SK-N-SH treated with all-trans-retinoic acid at 6 μM for 48 hours (cell line): ENCODE data around the gene CDKN2B.
A peak's percentile ranks its signal among the peaks of the same experiment; 100 is the strongest.

Experiments used
- ATAC-seq: fragments of 200-7000 bp; cut with Tn5 transposase; 3 replicates; pipeline ENCODE4 v1.9.1; 2020; ENCODE audit warnings: mild to moderate bottlenecking, moderate library complexity
- ARNTL ChIP-seq: fragments of 450-650 bp; formaldehyde crosslinking; IDR thresholded peaks from 2 replicates; pipeline ENCODE4 v1.5.0; 2020; ENCODE audit warnings: low read depth, mild to moderate bottlenecking, moderate library complexity, borderline replicate concordance
- BACH2 ChIP-seq: fragments of 250-450 bp; sonication (Bioruptor Pico); IDR thresholded peaks from 2 replicates; pipeline ENCODE4 v1.9.0; 2021; ENCODE audit warnings: mild to moderate bottlenecking, borderline replicate concordance
- CSDC2 ChIP-seq: fragments of 250-450 bp; sonication (Bioruptor Pico); IDR thresholded peaks from 2 replicates; pipeline ENCODE4 v1.5.0; 2020; ENCODE audit warnings: mild to moderate bottlenecking, moderate library complexity
- ESRRG ChIP-seq: fragments of 250-450 bp; sonication (Bioruptor Pico); IDR thresholded peaks from 2 replicates; pipeline ENCODE4 v1.6.1; 2021; ENCODE audit warnings: mild to moderate bottlenecking
- GLIS3 ChIP-seq: fragments of 250-450 bp; sonication (Bioruptor Pico); IDR thresholded peaks from 2 replicates; pipeline ENCODE4 v1.5.0; 2020; ENCODE audit warnings: mild to moderate bottlenecking, moderate library complexity
- ISL1 ChIP-seq: fragments of 250-450 bp; sonication (Bioruptor Pico); IDR thresholded peaks from 2 replicates; pipeline ENCODE4 v2.1.2; 2022; ENCODE audit warnings: mild to moderate bottlenecking, moderate library complexity
- OSR1 ChIP-seq: fragments of 250-450 bp; sonication (Bioruptor Pico); IDR thresholded peaks from 2 replicates; pipeline ENCODE4 v1.8.0; 2022; ENCODE audit warnings: moderate library complexity, mild to moderate bottlenecking, inconsistent platforms
- PPARA ChIP-seq: fragments of 250-450 bp; sonication (Bioruptor Pico); IDR thresholded peaks from 2 replicates; pipeline ENCODE4 v1.5.0; 2020; ENCODE audit warnings: mild to moderate bottlenecking, borderline replicate concordance
- RARB ChIP-seq: fragments of 250-450 bp; sonication (Bioruptor Pico); IDR thresholded peaks from 2 replicates; pipeline ENCODE4 v1.8.0; 2021; ENCODE audit warnings: mild to moderate bottlenecking, moderate library complexity
- SNAI2 ChIP-seq: fragments of 250-450 bp; sonication (Bioruptor Pico); IDR thresholded peaks from 2 replicates; pipeline ENCODE4 v1.5.0; 2020; ENCODE audit warnings: mild to moderate bottlenecking, moderate library complexity
- TCF4 ChIP-seq: fragments of 250-450 bp; sonication (Bioruptor Pico); IDR thresholded peaks from 2 replicates; pipeline ENCODE4 v1.8.0; 2021; ENCODE audit warnings: mild to moderate bottlenecking, moderate library complexity, borderline replicate concordance
- TOX ChIP-seq: fragments of 250-450 bp; sonication (Bioruptor Pico); IDR thresholded peaks from 2 replicates; pipeline ENCODE4 v1.8.0; 2021; ENCODE audit warnings: mild to moderate bottlenecking, moderate library complexity, borderline replicate concordance
- ZC3H10 ChIP-seq: fragments of 250-450 bp; sonication (Bioruptor Pico); IDR thresholded peaks from 2 replicates; pipeline ENCODE4 v1.5.1; 2021; ENCODE audit warnings: mild to moderate bottlenecking, moderate library complexity
- ZFP3 ChIP-seq: fragments of 250-450 bp; sonication (Bioruptor Pico); IDR thresholded peaks from 2 replicates; pipeline ENCODE4 v1.5.0; 2020; ENCODE audit warnings: mild to moderate bottlenecking, moderate library complexity
- ZFP30 ChIP-seq: fragments of 450-650 bp; formaldehyde crosslinking; IDR thresholded peaks from 2 replicates; pipeline ENCODE4 v1.5.0; 2022; ENCODE audit warnings: mild to moderate bottlenecking, moderate library complexity
- ZNF565 ChIP-seq: fragments of 450-650 bp; formaldehyde crosslinking; conservative IDR thresholded peaks from 2 replicates; pipeline ENCODE4 v1.5.0; 2020; ENCODE audit warnings: low read depth, mild to moderate bottlenecking, moderate library complexity
- ZNF70 ChIP-seq: fragments of 450-650 bp; formaldehyde crosslinking; IDR thresholded peaks from 2 replicates; pipeline ENCODE4 v1.5.0; 2020; ENCODE audit warnings: mild to moderate bottlenecking, moderate library complexity
- ZNF8 ChIP-seq: fragments of 450-650 bp; formaldehyde crosslinking; IDR thresholded peaks from 2 replicates; pipeline ENCODE4 v1.5.0; 2020; ENCODE audit warnings: mild to moderate bottlenecking, moderate library complexity
- TF ChIP-seq, protein P1 (sequence below): fragments of 250-450 bp; sonication (Bioruptor Pico); IDR thresholded peaks from 2 replicates; pipeline ENCODE4 v1.5.1; 2020; ENCODE audit warnings: low read depth, mild to moderate bottlenecking, moderate library complexity
- TF ChIP-seq, protein P2 (sequence below): fragments of 250-450 bp; sonication (Bioruptor Pico); IDR thresholded peaks from 2 replicates; pipeline ENCODE4 v1.5.0; 2020; ENCODE audit warnings: mild to moderate bottlenecking, moderate library complexity
- TF ChIP-seq, protein P3 (sequence below): fragments of 250-450 bp; sonication (Bioruptor Pico); IDR thresholded peaks from 2 replicates; pipeline ENCODE4 v1.5.1; 2021; ENCODE audit warnings: mild to moderate bottlenecking, moderate library complexity
- TF ChIP-seq, protein P4 (sequence below): fragments of 250-450 bp; sonication (Bioruptor Pico); IDR thresholded peaks from 2 replicates; pipeline ENCODE4 v1.8.0; 2020; ENCODE audit warnings: mild to moderate bottlenecking, moderate library complexity, borderline replicate concordance

CDKN2B gene

DNA sequence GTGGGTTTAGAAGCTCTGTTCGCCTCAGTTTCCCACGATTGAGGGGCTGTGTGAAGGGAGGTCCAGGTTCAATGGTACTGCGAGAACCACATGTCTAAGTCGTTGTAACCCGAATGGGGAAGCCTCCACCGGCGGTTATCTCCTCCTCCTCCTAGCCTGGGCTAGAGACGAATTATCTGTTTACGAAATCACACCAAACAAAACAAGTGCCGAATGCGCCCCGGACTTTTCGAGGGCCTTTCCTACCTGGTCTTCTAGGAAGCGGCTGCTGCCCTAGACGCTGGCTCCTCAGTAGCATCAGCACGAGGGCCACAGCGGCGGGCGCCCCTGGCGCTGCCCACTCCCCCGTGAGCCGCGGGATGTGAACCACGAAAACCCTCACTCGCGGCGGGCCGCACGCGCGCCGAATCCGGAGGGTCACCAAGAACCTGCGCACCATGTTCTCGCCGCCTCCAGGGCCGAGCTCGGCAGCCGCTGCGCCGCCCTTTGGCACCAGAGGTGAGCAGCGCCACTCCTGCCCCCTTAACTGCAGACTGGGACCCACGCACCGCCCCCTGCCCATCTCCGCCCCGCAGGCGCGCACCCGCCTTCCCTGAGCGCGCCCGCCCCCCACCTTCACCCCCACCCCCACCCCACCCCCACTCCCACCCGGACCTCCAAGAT, 15.1 kb downstream of the CDKN2B start, which contains the start of gene CDKN2A:
Gene CDKN2A, minus strand, starts transcription at position 500 of the 663 bp plus-strand sequence.
- peak; percentile 80 for ATAC-seq
- TF ChIP-seq, protein P1, sequence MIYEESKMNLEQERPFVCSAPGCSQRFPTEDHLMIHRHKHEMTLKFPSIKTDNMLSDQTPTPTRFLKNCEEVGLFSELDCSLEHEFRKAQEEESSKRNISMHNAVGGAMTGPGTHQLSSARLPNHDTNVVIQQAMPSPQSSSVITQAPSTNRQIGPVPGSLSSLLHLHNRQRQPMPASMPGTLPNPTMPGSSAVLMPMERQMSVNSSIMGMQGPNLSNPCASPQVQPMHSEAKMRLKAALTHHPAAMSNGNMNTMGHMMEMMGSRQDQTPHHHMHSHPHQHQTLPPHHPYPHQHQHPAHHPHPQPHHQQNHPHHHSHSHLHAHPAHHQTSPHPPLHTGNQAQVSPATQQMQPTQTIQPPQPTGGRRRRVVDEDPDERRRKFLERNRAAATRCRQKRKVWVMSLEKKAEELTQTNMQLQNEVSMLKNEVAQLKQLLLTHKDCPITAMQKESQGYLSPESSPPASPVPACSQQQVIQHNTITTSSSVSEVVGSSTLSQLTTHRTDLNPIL (CRISPR knock-in tag) = no peak
- TF ChIP-seq GLIS3 = no peak
- no peak for TF ChIP-seq ZNF565
- TF ChIP-seq TOX = no peak
- TF ChIP-seq, protein P2, sequence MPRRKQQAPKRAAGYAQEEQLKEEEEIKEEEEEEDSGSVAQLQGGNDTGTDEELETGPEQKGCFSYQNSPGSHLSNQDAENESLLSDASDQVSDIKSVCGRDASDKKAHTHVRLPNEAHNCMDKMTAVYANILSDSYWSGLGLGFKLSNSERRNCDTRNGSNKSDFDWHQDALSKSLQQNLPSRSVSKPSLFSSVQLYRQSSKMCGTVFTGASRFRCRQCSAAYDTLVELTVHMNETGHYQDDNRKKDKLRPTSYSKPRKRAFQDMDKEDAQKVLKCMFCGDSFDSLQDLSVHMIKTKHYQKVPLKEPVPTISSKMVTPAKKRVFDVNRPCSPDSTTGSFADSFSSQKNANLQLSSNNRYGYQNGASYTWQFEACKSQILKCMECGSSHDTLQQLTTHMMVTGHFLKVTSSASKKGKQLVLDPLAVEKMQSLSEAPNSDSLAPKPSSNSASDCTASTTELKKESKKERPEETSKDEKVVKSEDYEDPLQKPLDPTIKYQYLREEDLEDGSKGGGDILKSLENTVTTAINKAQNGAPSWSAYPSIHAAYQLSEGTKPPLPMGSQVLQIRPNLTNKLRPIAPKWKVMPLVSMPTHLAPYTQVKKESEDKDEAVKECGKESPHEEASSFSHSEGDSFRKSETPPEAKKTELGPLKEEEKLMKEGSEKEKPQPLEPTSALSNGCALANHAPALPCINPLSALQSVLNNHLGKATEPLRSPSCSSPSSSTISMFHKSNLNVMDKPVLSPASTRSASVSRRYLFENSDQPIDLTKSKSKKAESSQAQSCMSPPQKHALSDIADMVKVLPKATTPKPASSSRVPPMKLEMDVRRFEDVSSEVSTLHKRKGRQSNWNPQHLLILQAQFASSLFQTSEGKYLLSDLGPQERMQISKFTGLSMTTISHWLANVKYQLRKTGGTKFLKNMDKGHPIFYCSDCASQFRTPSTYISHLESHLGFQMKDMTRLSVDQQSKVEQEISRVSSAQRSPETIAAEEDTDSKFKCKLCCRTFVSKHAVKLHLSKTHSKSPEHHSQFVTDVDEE (CRISPR knock-in tag) = no peak
- no peak for TF ChIP-seq SNAI2
- no peak for TF ChIP-seq ZFP3 (CRISPR knock-in tag)
- no peak for TF ChIP-seq ARNTL (CRISPR knock-in tag)
- no peak for TF ChIP-seq ZNF70 (CRISPR knock-in tag)

DNA sequence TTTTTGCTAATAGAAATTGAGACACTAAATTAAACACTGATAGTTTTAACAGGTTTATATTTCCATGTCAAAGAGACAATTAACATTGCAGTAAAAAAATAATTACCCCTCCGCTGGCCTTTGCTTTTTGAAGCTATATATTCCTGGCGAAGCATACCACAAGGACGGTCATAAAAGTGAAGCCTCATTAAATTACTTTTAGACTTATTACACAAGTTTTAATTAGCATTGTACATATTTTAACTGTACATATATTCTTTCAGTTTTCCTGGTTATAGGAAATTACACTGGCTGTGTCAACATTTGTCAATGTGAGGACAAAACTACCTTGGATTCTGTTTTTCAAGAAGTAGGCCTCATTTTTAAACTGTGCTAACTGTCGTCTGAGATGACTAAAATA, 16.1 kb downstream of the CDKN2B start:
- TF ChIP-seq CSDC2 (CRISPR knock-in tag) (no peak), ESRRG (CRISPR knock-in tag) (no peak), ISL1 (no peak), TCF4 (no peak), PPARA (CRISPR knock-in tag) (no peak), ZC3H10 (no peak), ZNF8 (CRISPR knock-in tag) (no peak), TOX (no peak), SNAI2 (no peak), BACH2 (CRISPR knock-in tag) (no peak), ZNF70 (CRISPR knock-in tag) (no peak), RARB (CRISPR knock-in tag) (no peak), OSR1 (no peak), GLIS3 (no peak), ZFP30 (CRISPR knock-in tag) (no peak), ZFP3 (CRISPR knock-in tag) (no peak)
- TF ChIP-seq, protein P3, sequence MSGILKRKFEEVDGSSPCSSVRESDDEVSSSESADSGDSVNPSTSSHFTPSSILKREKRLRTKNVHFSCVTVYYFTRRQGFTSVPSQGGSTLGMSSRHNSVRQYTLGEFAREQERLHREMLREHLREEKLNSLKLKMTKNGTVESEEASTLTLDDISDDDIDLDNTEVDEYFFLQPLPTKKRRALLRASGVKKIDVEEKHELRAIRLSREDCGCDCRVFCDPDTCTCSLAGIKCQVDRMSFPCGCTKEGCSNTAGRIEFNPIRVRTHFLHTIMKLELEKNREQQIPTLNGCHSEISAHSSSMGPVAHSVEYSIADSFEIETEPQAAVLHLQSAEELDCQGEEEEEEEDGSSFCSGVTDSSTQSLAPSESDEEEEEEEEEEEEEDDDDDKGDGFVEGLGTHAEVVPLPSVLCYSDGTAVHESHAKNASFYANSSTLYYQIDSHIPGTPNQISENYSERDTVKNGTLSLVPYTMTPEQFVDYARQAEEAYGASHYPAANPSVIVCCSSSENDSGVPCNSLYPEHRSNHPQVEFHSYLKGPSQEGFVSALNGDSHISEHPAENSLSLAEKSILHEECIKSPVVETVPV = no peak
- TF ChIP-seq, protein P2 (CRISPR knock-in tag) = no peak
- TF ChIP-seq, protein P1 (CRISPR knock-in tag) = no peak
- TF ChIP-seq, protein P4, sequence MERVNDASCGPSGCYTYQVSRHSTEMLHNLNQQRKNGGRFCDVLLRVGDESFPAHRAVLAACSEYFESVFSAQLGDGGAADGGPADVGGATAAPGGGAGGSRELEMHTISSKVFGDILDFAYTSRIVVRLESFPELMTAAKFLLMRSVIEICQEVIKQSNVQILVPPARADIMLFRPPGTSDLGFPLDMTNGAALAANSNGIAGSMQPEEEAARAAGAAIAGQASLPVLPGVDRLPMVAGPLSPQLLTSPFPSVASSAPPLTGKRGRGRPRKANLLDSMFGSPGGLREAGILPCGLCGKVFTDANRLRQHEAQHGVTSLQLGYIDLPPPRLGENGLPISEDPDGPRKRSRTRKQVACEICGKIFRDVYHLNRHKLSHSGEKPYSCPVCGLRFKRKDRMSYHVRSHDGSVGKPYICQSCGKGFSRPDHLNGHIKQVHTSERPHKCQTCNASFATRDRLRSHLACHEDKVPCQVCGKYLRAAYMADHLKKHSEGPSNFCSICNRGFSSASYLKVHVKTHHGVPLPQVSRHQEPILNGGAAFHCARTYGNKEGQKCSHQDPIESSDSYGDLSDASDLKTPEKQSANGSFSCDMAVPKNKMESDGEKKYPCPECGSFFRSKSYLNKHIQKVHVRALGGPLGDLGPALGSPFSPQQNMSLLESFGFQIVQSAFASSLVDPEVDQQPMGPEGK (CRISPR knock-in tag) = no peak
- TF ChIP-seq, all 23 proteins: peak for 0
- no peak for ATAC-seq
